Peyer's patch (tissue), 4 donors: Measurements from ENCODE around the gene PLEKHB2. TPM values are rescaled to one million over a fixed set of nuclear protein-coding genes. Genes with fewer than 3 reads are reported as not detected.
A peak's percentile ranks its signal among the peaks of the same experiment; 100 is the strongest.
"Not testable (repeated sequence)": the region's sequence is repeated elsewhere in the genome, so short reads cannot be mapped to it uniquely, and the experiment has no call there.

Experiments used
- DNase-seq, 3 donors: peaks; one replicate each; pipeline ENCODE4 v3.0.0-alpha.2; 2017 to 2019
- H3K27ac ChIP-seq, 4 donors: fragments of 200-600 bp; sonication (generic); one replicate each; pipeline ENCODE4 v1.5.1; 2016 to 2019
- H3K27me3 ChIP-seq, 2 donors: fragments of 200-600 bp; sonication (generic); one replicate each; pipeline ENCODE4 v1.5.1; 2019
- H3K36me3 ChIP-seq, 3 donors: fragments of 200-600 bp; sonication (generic); one replicate each; pipeline ENCODE4 v1.5.1; 2016 to 2019
- H3K4me1 ChIP-seq, 4 donors: fragments of 200-600 bp; sonication (generic); one replicate each; pipeline ENCODE4 v1.5.1; 2016 to 2019
- H3K4me3 ChIP-seq, 4 donors: fragments of 200-600 bp; sonication (generic); 1 replicate in 3 of 4; 2 replicates in 1 of 4; pipeline ENCODE4 v1.5.1; 2016 to 2019; ENCODE audit warnings: mild to moderate bottlenecking in 1 of 4
- H3K9me3 ChIP-seq, 4 donors: fragments of 200-600 bp; sonication (generic); one replicate each; pipeline ENCODE4 v1.5.1; 2016 to 2019; ENCODE audit warnings: mild to moderate bottlenecking in 1 of 4
- POLR2A ChIP-seq, 2 donors: fragments of 450-650 bp; IDR thresholded peaks; one replicate each; pipeline ENCODE4 v1.5.1; 2017; ENCODE audit warnings: antibody characterized with exemption in 2 of 2, mild to moderate bottlenecking in 2 of 2, moderate library complexity in 2 of 2
- total RNA-seq, 4 donors: library from RNA; depleted of rRNA; stranded (reverse); fragments of >200 nt; gene quantifications; one replicate each; pipeline ENCODE4 v1.1.0, GENCODE V29; 2016
- TF ChIP-seq, protein P1 (sequence below), 6 experiments: fragments of 450-650 bp in 4 of 6; fragments of 200-600 bp in 2 of 6; sonication (generic) in 1 of 6; IDR thresholded peaks; one replicate each; pipeline ENCODE4 v1.5.1; 2017 to 2019; ENCODE audit warnings: antibody characterized with exemption in 6 of 6, mild to moderate bottlenecking in 3 of 6, moderate library complexity in 1 of 6

PLEKHB2 gene
- total RNA-seq, 4 donors from 2014 or later = 35.5 to 150 (median 120) TPM

DNA sequence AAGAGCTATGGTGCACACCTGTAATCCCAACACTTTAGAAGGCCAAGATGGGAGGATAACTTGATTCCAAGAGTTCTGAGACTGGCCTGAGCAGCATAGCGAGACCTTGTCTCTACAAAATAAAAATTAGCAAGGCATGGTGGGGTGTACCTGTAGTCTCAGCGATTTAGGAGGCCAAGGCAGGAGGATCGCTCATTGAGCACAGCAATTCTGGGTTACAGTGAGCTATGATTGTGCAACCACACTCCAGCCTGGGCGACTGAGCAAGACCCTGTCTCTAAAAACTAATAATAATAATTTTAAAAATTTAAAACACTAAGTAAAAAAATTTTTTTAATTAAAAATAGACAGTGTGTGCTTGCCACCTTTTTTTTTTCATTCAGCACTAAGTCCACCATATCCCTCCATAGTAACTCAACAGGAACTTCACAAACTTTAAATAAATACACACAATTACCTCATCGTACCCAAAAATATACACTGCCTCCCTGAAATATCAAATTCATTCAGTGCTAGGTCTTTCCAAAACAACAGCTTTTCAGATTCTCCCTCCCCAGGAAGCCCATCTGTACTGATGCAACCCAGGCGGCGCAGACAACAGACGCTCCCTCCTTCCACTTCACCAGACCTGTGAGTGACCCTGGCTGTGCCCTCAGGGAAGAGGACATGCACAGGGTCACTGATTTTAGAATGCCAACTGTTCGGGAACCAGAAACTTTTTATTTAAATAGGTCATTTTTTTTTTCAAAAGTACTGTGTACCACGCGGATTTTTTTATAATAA is 41.4 kb upstream of the PLEKHB2 start:
- Histone ChIP-seq H3K4me3 (no peak overlapping the region), H3K4me1 (no peaks in the 10 kb centered on the region), H3K36me3 (peaks cover 0 to 53% (median 0%) of the 10 kb centered on the region in 3 donors), H3K27me3 (no peaks in the 10 kb centered on the region), H3K27ac (no peak overlapping the region), H3K9me3 (no peaks in the 10 kb centered on the region)
- TF ChIP-seq, protein P1, sequence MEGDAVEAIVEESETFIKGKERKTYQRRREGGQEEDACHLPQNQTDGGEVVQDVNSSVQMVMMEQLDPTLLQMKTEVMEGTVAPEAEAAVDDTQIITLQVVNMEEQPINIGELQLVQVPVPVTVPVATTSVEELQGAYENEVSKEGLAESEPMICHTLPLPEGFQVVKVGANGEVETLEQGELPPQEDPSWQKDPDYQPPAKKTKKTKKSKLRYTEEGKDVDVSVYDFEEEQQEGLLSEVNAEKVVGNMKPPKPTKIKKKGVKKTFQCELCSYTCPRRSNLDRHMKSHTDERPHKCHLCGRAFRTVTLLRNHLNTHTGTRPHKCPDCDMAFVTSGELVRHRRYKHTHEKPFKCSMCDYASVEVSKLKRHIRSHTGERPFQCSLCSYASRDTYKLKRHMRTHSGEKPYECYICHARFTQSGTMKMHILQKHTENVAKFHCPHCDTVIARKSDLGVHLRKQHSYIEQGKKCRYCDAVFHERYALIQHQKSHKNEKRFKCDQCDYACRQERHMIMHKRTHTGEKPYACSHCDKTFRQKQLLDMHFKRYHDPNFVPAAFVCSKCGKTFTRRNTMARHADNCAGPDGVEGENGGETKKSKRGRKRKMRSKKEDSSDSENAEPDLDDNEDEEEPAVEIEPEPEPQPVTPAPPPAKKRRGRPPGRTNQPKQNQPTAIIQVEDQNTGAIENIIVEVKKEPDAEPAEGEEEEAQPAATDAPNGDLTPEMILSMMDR (IDR thresholded peaks at IDR 0.05) = no peak
- no peak for TF ChIP-seq POLR2A (IDR thresholded peaks at IDR 0.05)
- DNase-seq = peak in 1 of 3 donors; percentile 17

DNA sequence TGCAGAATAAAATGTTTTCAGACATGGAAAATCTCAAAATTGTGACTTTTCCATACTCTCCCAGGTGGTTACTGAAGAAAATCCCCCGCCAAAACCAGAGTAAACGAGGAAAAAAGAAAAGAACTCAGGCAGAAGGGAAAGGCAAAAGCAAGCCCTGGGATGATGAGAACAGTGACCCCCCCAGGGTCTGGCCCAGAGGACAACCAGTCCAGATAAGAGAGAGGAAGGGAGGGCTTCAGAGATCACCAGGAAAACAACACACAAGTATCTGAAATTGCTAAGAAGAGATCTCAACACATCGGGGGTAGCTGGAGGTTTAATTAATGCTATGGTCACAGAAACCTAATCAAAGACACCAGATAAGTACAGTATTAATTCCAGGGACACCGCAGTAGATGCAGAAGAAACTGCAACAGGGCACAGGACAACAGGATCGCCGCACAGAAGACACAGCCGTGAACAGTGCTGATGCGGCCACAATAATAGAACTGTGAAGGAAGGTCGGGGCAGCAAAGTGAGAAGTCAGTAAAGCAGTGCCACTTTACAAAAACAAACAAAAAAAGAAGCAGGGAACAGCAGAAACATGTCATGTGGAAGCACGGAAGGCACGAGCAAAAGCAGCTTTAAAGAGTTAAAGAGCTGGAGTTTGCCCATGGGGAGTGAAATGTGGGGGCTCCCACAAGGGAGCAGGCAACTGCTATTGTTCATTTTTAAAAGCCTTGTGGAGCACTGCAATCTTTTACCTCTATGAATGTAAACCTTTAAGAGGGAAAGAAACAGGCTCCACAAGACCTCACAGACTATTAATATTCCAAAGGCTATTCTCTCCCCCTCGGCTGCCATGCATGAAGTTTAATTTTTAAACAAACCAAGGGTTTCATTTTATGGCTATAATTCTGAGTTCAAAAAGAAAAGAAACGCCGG is 40.3 kb upstream of the PLEKHB2 start:
- DNase-seq = peak in 1 of 3 donors; percentile 13
- peaks cover 0 to 54% (median 0%) of the 10 kb centered on the region in 3 donors for H3K36me3 ChIP-seq
- H3K4me1 ChIP-seq = no peaks in the 10 kb centered on the region
- no peak for TF ChIP-seq POLR2A (IDR thresholded peaks at IDR 0.05)
- TF ChIP-seq, protein P1 (IDR thresholded peaks at IDR 0.05) = no peak
- no peaks in the 10 kb centered on the region for H3K9me3 ChIP-seq
- H3K27ac ChIP-seq = no peak overlapping the region
- H3K27me3 ChIP-seq = no peaks in the 10 kb centered on the region
- no peak overlapping the region for H3K4me3 ChIP-seq

DNA sequence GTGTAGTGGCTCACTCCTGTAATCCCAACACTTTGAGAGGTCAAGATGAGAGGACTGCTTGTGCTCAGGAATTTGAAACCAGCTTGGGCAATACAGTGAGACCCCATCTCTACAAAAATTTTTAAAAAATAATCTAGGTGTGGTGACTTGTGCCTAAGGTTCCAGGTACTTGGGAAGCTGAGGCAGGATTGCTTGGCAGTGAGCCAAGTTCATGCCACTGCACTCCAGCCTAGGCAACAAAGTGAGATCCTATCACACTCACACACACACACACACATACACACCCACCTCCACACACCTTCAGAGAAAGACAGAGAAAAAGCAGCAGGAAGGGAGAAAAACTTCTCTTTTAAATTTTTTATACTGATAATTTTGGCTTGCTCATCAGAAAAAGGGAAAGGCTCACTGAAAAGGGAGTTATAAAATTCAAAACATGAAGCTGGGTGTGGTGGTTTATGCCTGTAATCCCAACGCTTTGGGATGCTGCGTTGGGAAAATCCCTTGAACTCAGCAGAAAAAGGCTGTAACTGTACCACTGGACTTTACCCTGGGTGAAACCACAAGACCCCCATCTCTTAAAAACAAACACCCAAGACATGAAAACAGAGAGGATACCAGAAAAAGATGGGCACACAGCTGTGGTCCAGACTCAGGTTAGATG is 37.5 kb upstream of the PLEKHB2 start:
- Histone ChIP-seq H3K36me3 (peaks cover 0 to 68% (median 0%) of the 10 kb centered on the region in 3 donors), H3K4me3 (no peak overlapping the region), H3K9me3 (no peaks in the 10 kb centered on the region), H3K27me3 (no peaks in the 10 kb centered on the region), H3K4me1 (no peaks in the 10 kb centered on the region), H3K27ac (no peak overlapping the region)
- no peak for TF ChIP-seq POLR2A (IDR thresholded peaks at IDR 0.05)
- TF ChIP-seq, protein P1 (IDR thresholded peaks at IDR 0.05) = no peak
- DNase-seq = peak in 1 of 3 donors; percentile 40

DNA sequence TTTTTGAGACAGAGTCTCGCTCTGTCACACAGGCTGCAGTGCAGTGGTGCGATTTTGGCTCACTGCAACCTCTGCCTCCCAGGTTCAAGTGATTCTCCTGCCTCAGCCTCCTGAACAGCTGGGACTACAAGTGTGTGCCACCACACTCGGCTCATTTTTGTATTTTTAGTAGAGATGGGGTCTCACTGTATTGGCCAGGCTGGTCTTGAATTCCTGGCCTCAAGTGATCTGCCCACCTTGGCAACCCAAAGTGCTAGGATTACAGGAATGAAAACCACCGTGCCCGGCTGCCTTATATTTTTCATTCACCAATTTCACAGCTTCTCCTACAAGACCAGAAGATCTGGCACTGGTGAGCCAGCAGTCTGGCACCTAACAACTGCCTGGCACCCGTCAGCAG is 37.0 kb upstream of the PLEKHB2 start:
- not testable (repeated sequence) for H3K9me3 ChIP-seq, H3K4me1 ChIP-seq, H3K4me3 ChIP-seq, H3K27me3 ChIP-seq, H3K27ac ChIP-seq
- H3K36me3 ChIP-seq = peaks cover 0 to 69% (median 0%) of the 10 kb centered on the region in 3 donors
- peak in 1 of 3 donors; percentile 15 for DNase-seq

DNA sequence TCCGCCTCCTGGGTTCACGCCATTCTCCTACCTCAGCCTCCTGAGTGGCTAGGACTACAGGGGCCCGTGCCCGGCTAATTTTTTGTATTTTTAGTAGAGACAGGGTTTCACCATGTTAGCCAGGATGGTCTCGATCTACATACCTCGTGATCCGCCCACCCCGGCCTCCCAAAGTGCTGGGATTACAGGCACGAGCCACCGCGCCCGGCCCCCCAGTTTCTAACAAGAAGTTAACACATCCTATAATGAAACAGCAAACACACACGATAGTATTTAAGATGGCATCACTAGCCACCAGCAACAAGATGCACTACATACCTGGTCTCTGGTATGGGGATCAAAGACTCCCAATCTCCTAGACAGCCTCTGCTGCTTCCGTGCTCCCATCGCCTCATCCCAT is 29.6 kb upstream of the PLEKHB2 start:
- H3K9me3 ChIP-seq, H3K27ac ChIP-seq, H3K27me3 ChIP-seq, H3K4me1 ChIP-seq, H3K4me3 ChIP-seq: not testable (repeated sequence)
- H3K36me3 ChIP-seq = peaks cover 0 to 95% (median 2%) of the 10 kb centered on the region in 3 donors
- peak in 1 of 3 donors; percentile 38 for DNase-seq

DNA sequence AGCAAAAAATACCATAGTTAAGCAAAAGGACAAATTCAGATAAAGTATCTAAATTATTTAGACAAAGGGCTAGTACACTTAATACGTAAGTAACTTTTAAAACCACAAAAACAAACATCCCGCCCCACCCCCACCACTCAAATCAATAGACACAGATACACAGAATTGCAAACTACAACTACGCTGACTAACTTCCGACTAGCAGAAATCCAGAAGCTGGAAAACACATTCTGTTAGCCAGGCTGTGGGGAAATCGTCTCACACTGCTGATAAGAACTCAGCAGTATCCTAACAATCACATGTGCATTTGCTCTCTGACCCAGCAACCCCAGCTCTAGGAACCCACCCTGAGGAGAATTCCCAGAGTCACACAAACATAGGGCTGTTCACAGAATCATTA is 28.4 kb upstream of the PLEKHB2 start:
- peaks cover 0 to 97% (median 6%) of the 10 kb centered on the region in 3 donors for H3K36me3 ChIP-seq
- H3K27ac ChIP-seq = no peak overlapping the region
- peak in 1 of 3 donors; percentile 28 for DNase-seq
- H3K9me3 ChIP-seq = no peaks in the 10 kb centered on the region
- no peak for TF ChIP-seq POLR2A (IDR thresholded peaks at IDR 0.05)
- TF ChIP-seq, protein P1 (IDR thresholded peaks at IDR 0.05) = no peak
- peaks cover 0 to 6% (median 0%) of the 10 kb centered on the region in 4 donors for H3K4me1 ChIP-seq
- H3K27me3 ChIP-seq = no peaks in the 10 kb centered on the region
- no peak overlapping the region for H3K4me3 ChIP-seq
